HG03135 (cell line): ENCODE measurements around the gene RPS15A.
A peak's percentile ranks its signal among the peaks of the same experiment; 100 is the strongest.
"Not testable (repeated sequence)": the region's sequence is repeated elsewhere in the genome, so short reads cannot be mapped to it uniquely, and the experiment has no call there.

ENCODE experiments used
- ATAC-seq: cut with Tn5 transposase; IDR thresholded peaks from one replicate; pipeline ENCODE4 v1.9.1; 2021; ENCODE audit warnings: mild to moderate bottlenecking, moderate library complexity; ENCODE audit not compliant: unreplicated experiment

The RPS15A gene

GRCh38 chr16:18757960-18758660, 32.0 kb downstream of the RPS15A start:
- ATAC-seq = peak; percentile 42

GRCh38 chr16:18756639-18757038, 33.5 kb downstream of the RPS15A start:
- not testable (repeated sequence) for ATAC-seq

GRCh38 chr16:18742870-18743269, 47.3 kb downstream of the RPS15A start:
- not testable (repeated sequence) for ATAC-seq

GRCh38 chr16:18740027-18740426, 50.1 kb downstream of the RPS15A start:
- ATAC-seq = not testable (repeated sequence)

GRCh38 chr16:18738768-18739167, 51.4 kb downstream of the RPS15A start:
- ATAC-seq = not testable (repeated sequence)

GRCh38 chr16:18734279-18734678, 55.9 kb downstream of the RPS15A start:
- not testable (repeated sequence) for ATAC-seq
